Measurements from ENCODE around the gene PTPRG.

The PTPRG gene

DNA sequence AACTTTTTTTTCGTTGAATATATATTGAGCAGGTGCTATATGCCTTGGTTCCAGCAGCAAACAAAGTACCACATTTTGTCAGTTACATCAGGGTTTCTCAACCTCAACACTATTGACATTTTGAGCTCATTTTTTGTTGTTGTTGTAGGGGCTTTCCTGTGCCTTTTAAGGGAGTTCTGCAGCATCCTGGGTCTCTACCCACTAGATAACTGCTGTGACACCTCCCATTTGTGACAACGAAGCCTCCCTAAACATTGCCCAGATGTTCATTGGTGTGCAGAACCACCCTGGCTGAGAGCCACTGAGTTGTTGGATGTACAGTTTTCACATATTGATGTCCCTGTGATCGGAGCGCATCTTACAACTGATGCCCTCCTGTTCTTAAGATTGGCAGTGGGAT, 382.6 kb downstream of the PTPRG start:
- no peak for DNase-seq

DNA sequence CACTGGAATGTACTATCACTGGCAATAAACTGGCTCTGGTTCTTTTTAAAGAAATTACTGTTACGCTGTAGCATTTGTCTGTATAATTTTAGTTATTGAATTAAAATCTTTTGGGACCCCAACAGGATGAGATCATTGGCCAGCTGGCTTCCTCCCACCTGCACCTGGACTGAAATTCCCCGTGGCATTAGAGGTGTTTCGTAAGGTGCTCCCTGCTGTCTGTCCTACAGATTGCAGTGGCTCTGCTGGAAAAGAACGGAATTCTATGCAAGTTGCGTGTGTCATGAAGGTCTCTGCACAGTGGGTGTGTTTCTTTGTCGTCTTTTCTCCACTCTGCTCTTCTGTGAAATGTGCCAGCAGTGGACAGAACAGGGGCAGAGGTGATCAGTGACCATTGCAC, 383.4 kb downstream of the PTPRG start:
- DNase-seq, result no peak

DNA sequence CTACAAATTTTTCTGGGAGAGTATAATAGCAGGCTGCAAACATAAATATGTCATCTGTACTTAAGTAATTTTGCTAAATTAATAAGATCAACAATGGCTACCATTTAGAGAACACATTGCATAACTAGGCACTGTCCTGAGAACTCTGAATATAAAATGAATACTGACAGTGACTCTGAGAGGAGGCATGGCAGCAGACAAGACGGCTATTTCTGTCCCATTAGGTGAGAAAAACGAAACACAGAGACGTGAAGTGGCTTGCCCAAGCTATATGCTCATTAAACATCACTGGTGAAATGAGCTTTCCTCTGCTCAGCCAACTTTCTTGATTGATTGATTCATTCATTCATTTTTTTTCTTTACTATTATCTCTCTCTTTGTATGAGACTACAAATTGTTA, 384.3 kb downstream of the PTPRG start:
- no peak for DNase-seq

DNA sequence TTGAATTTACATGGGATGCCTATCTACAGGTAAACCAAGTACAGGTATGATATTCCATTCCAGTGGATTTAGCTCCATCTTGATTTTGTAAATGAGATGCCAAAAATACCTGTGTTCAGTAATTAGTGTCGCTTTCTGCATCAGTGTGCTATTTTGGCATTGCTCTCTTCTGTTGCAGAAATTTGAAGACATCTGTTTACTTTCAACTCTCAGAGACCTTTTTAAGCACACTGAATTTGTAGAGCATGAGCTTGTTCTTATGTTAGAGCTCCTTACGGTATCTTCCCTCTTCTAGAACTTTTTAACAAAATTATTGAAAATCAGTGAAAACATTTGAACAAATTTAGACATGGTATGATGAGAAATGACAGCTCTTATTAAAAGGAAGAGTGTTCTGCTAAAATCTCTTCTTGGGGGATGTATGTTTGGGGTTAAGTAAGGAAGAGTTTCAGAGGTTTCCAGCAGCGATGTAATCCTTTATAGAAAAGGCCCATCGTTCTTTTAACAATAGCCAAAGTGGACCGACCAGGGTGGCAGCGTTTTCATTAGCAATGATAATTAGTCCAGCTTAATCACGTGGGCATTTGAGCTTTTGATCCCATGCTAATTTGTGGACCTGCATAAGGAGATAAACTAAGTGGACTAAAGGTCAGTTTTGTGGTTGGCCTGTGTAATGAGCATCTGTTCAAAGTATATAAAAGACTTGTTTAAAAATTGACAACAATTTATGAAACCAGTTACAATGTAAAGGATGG, 385.4 kb downstream of the PTPRG start:
- DNase-seq, result no peak

DNA sequence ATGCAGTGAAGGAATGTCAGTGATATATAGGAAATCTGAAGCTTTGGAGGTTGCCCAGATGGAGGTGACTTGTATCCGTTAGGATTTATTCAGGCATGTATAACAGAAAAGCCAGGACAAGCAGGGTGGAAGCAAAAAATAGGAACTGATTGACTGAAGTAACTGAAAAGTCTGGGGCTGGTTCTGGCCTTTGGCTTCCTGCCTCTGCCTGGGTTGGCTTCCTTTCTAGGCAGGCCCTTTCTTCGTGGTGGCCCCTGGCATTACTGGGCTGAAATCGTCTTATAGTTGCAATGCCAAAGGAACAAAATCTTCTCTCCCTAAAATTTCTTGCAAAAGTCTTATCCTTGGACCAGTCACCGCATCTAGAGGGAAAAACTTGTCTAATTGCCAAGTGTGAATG, 386.1 kb downstream of the PTPRG start:
- no peak for DNase-seq

DNA sequence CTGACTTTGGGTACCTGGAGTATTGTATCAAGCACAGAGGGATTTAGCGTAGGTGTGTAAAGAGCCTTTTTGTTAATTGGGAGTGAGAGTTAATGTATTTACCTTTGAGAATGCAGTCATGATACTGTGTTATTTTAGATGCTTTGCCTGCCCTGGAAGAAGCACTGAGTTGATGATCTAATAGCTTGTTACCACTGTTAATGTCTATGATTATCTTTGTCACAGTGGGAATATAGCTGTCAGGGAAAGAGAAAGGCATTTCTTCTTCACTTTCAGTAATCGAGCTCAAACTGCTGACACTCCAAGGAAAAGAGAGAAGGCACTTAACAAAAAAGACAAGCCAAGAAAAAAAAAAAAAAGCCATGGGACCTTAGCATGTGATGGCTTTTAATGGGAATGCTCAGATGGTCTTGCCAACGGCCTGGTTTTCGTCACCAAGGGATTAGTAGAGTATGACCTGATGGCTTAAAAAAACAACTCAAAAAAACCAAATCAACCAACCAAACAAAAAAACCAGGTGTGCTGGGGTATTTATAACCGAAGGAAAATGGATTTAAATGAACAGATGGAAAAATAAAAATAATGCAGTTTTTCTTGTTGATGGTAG, 387.4 kb downstream of the PTPRG start:
- DNase-seq, result no peak

DNA sequence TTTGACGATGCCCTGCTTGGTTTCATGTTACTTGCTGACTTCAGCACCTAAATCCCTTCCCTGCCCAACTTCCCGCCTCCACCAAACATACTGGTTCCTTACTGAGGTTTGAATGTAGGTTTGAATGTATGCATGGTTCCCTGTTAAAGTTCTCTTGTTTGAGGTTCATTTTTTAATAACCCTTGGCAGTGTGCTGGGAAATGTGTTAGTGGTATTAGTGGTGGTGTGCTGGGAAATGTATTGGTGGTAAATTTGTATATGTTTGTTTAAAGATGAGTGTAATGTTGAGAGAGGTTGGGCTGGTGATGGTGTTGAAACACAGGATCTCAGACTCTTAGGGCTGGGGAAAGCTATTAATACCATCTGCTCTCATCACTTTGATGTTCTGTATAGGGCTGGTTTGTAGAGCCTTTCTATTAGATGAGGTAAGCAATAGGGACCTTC, 392.7 kb downstream of the PTPRG start:
- peak; percentile 76 for DNase-seq

DNA sequence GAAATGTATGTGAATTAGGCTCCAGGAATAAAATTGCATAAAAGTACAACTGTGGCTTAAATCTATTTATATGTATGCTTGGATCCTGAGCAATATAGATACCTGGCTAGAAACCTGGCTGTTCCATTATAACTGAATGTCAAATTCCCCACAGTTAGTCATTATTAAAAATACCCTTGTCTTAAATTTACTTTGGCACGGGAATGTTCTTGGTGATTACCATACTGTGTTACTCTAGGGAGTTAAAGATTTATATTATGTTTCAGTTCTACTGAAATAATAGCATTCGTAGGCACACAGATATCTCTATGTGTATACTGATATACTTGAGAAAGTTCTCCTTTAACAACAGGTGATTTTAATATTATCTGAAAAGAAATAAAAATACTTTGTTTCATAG, 394.1 kb downstream of the PTPRG start:
- DNase-seq, result no peak

DNA sequence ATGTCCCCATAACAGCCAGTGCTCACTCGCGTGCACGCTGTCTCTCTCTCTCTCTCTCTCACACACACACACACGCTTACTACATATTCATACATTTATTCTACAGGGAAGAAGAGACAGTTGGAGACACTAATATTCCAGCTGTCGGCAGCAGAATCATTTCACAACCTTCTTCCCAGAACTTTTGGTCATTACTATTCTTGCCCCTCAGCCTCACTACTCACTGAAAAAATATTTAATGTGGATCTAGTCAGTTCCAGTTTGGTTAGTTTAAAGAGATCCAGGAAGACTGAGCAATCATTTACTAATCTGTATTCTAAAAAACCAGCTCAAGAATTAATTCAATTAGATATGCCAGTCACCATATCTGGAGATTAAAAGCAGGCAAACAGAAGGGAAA, 394.9 kb downstream of the PTPRG start:
- DNase-seq, result peak; percentile 88

DNA sequence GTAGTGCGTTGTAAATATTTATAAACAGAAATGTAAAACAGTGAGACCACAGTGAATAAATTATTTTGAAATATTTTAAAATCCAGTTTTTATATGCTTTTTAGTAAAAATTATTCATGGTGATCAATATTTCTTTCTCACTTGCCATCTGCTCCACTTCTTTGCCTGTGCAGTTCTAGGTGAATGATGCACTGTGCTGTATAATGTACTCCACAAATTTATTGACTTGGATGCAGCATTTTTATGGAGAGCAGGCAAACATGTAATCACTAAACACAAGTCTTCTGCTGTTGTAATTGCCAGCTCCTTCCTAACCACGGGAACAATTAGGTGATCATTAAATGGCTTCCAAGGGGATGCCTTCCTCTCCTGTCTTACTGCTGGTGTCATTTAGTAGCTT, 395.9 kb downstream of the PTPRG start:
- no peak for DNase-seq

DNA sequence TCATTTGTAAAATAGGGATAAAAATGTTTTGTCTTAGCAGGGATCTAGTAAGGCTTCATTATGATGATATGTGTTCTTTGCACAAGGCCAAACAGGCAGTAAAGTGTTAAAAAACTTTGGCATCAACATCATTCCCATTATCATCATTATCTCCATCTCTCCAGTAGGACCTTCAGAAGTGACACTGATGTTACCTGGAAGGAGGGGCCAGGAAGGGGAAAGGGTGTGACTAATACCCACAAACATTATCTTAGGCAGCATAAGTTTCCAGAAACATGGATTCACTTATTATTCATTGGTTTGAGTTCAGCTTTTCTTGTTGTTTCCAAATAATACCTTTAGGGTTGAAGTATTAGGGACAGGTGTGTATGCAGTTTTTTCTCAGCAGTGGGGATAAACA, 399.6 kb downstream of the PTPRG start:
- DNase-seq, result no peak

DNA sequence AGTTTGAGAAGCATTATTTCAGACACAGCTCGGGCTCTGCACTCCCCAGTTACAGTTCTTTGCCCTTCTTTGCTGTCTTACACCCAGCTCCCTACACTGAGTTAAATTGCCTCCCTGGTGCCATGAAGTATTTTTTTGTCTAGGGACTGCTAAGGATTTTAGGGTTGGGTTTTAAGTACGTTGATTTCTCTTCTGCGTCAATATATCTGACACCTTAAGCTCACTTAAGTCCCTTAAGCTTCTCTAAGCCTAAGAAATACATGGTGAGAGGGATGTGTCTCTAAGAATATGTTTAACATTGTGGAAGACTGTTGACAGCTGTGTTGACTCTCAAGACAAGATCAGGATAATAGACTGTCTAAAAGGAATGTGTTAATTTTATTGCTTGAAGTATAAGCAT, 400.5 kb downstream of the PTPRG start:
- DNase-seq, result no peak

DNA sequence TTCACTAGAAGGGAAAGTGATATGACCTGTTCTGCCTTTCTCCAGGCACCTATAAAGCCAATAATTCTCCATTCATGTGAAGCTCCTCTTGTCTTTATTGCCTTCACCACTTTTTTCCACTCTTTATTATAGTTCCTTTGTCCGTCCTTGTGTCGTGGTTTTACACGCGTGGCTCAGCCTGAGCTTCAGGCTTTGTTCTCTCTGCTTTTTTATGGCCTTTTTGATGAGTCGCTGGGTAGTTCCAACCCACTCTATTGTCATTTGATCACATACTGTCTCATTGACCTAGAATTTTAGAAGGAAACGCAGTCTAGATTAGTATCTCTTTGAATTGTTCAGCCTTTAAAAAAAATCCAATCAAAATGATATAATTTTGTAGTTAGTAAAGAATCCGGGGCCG, 403.2 kb downstream of the PTPRG start:
- peak; percentile 39 for DNase-seq

DNA sequence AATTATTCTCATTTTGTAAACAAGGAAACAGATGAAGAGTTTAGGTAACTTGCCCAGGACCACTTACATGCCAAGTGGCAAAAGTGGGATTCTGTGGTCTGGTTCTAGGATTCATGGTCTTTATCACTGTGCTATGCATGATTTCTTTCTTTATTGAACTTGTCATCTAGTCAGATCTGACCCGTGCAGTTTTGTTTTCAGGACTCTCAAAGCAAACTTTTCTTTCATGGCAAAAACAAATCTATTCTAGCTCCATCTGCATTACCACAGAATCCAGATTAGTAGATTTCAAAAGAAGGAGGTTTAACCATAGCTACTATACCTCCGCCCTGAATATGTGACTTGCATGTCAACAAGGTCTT, 404.4 kb downstream of the PTPRG start:
- no peak for DNase-seq

DNA sequence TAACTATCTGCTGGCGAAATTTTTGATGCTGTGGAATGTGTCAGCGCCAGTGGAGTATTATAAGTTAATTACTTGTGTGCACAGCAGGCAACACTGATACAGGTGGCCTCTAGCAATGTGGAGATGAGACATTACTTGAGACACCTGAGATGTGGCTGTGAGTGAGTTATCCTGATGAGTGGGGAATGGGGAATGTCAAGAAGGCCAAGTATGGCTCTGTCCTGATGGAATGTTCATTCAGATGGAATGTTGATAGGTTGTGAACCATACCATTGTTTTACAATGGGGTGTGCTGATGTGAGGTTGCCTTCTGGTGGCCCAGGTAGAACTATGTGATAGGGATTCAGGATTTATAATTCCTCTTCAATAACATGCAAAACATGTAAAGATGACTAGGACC, 404.8 kb downstream of the PTPRG start:
- peak; percentile 39 for DNase-seq

DNA sequence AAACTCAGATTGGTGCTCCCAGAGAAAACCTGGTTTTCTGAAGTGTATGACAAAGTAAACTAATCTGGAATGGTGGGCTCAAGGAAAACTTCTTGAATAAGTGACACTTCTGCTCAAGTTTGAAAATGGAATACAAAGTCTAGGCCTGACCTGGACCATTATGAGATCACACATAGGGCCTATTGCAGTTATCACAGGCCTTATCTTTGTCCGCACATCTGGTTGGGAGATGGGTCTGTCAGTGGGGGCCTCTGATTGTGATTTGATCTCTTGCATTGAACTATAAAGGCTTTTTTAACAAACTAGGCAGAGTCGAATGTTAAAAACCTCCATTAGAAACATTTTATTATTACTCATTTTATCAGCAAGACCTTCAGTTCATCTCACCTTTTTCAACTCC, 405.6 kb downstream of the PTPRG start:
- DNase-seq, result no peak

DNA sequence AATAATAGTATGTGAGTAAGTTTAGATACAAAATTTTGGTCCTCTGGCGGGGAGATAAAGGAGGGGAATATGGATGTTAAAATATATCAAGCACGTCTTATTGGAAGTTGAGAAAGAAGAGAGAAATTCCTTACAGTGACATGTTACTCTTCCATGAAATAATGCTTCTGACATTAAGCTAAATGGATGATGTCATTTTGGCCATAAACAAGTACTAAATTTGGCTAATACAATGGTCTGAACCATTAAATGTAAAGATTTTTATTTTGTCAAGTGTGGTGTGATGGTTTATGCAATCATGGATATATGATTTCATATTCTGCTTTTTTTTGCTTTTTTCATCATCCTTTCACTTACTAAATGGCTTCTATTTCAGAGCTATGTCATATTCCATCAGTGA, 406.6 kb downstream of the PTPRG start:
- DNase-seq, result no peak

DNA sequence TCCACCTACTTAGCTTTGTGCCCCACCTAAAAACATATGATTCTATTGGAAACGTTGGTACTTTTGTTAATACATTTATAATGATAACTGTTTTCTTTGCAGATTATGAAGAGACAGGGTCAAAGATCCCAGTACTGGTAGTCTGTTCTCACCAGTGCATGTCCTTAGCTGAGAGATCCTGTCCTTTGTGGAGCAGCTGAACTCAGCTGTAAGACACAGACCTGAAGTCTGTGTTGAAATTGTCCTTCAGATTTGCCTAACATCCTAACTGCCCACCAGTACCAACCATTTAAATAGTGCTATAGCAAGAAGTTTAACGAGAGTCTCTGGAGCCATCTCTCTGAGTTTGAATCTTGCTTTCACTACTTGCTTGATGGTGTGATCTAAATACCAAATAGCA, 413.3 kb downstream of the PTPRG start:
- no peak for DNase-seq

DNA sequence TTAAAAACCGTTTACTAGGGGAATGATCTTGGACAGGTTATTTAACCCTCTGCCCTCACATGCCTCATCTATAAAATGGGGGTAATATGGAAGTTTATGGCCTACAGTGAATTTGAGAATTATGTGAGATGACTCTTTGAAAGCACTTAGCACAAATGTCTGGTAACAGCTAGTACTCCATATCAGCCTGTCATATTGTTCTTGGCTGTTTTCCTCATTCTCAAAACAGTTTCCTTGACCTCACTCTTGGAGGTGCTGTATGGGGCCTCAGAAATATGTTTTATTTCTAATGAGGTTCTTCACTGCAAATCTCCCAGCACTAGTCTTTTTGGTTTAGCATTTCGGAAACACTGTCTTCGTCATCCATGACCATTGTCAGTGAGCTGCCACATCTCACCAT, 413.8 kb downstream of the PTPRG start:
- no peak for DNase-seq

DNA sequence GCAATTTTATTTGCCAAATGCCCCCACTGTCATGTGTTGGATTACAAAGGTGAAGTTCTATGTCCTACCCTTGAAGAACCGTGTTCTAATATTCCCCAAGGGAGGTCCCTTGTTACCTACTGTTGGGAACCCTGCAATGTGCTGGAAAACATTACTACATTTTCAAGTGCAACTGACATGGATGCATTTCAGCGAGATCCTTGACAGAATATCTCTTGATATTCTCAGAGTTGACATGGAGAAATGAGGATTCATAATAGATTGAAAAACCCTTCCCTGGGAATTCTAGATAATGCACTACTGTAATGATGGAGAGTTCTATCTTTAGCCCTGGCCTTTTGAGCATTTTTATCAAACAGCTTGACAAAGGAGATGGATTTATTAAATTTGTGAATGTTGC, 414.6 kb downstream of the PTPRG start:
- DNase-seq, result no peak

DNA sequence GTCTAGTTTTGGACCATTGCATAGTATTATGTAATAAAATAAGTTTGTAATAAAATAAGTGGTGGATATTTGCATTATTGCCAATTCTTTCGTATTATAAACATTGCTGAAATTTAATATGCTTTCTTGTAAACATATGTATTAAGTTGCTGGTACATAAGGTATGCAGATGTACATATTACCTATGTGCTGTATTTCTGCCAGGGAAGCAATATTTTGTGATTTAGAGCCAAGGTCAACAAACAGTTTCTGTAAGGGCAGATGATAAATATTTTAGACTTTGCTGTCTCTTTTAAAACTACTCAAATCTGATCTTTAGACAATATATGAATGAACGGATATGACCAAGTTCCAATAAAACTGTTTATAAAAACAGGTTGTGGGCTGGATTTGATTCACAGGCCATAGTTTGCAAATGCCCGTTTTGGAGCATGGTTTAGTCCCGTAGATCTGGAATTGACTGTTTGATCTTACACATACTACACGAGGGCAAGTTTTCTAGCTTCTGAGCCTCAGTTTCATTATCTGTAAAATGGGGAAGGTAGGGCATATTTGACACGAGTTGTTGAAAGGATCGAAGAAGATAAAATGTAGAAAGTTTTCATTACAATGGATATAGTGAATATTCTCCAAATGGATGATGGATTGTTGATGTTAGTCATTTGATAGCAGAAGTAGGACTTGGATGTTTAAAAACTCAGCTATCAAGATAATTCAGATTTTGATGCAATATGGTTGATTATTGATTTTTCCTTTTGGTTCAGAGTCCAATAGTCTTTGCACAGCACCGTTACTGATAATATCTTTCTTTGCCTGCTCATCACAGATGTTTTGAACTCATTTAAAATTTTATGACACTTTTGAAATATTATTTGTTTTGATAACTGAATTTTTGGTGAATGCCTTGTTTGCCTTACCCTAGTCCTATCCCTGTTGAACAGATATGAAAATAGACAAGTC, 417.4 kb downstream of the PTPRG start:
- DNase-seq, result no peak

DNA sequence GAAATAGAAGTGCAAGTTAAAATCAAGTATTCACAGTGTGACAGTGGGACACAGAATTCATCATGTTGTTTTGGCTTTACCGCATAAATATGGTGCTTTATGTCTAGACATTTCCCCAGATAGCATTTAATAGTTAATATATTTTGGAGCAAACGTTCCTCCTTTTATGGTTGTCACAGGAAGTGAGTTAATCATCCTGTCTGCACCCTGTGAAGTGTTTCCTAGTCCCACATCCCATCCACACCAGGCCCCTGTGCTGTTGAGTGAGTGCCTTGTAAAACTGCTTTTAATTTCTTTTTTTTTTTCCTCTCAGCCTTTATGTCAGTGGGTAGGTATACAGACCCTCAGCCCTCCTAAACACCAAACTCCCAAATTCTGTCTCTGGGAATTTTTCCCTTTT, 418.3 kb downstream of the PTPRG start:
- DNase-seq, result peak; percentile 56

DNA sequence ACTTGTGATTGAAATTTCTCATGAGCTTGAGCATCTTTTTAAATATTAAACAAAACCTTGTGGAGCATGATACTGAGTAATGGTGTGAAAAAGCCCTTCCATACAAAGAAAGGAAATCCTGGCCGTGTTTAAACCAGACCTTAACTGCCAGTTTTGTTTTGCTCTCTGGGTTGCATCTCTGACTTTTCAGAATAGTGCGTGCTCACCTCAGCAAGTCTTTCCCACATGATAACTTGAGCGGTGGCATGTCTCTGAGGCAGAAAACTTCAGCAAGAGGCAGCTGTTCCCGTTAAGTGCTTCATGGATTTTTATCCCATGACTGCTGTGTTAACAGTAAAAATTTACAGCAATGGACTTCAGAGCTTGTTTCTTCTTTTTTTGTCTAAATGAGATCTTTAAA, 418.7 kb downstream of the PTPRG start:
- peak; percentile 40 for DNase-seq

DNA sequence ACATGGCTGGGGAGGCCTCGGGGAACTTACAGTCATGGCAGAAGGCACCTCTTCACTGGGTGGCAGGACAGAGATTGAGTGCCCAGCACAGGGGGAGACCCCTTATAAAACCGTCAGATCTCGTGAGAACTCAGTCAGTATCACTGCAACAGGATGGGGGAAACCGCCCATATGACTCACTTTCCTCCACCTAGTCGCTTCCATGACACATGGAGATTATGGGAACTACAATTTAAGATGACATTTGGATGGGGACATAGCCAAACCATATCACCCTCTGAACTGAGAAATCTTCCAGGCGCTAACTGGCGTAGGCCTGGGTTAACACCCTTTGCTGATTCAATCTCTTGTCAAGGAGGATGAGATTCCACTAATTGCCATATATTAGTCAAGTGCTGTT, 419.7 kb downstream of the PTPRG start:
- DNase-seq, result no peak

Data from fibroblast of upper back skin (primary cell).